NCI-H345 (cell line): ENCODE results near the gene MAST4.

Experiments
- DNase-seq: peaks from one replicate; lab custom pipeline; 2025; lab: John Stamatoyannopoulos, UW

MAST4 gene

DNA sequence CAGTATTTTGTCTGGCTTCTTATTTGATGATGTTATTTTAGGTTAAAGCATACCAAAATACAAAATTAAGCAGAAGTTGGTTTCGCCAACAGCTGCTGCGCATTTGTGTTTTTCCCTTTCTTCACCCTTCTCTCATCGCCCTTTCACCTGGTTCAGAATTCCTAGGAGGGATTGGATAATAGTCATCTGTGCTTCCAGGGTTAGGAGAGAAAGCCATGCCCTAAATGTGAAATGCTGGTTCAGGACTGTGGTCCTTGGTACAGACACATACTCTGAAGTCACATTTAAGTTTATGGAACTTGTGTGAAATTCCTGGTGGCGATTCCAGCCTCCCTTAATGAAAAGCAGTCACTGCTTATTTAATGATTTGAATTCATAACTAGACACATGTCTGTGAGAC is 7.7 kb downstream of the MAST4 start:
- no peak for DNase-seq

DNA sequence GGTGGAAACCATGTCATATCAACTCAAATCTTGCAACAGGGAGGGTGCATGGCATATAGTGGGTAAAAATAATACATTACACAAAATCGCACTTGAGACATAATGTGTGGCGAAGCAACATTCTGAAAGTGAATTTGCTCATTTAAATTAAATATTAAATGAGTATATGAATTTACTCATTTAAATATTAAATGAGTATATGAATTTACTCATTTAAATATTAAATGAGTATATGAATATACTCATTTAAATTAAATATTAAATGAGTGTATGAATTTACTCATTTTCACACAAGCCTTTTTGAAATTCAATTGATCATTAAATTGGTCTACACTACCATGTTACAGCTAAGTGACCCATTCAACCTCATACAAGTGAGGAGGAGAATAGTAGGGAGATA is 10.5 kb downstream of the MAST4 start:
- DNase-seq = no peak

- no peak for DNase-seq
These were observed 12.3 kb downstream of the MAST4 start for GRCh38 chr5:66608501-66608900.

- no peak for DNase-seq
These were observed 13.4 kb downstream of the MAST4 start for GRCh38 chr5:66609615-66610014.

- DNase-seq = no peak
These were observed 16.0 kb downstream of the MAST4 start for GRCh38 chr5:66612226-66612625.

DNA sequence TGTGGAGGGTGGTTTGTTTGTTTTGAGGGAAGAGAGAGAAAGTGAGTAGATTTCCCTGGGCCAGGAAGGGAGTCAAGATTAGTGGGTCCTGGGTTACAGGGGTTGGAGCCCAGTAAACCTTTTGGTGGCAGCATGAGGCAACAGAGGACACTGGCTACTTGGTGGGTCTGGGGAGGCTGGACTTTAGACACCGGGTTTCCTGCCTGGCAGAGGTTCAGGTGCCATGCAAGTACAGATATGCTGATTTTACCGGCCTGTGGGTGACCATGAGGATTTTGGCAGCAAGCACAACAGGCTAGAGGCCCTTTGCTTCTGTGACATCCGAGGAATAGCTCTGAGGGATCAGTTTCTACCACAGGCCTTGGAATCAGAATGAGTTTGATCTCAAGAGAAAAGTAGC is 18.9 kb downstream of the MAST4 start:
- DNase-seq = no peak

- DNase-seq = no peak
These were observed 19.7 kb downstream of the MAST4 start for GRCh38 chr5:66615894-66616293.

DNA sequence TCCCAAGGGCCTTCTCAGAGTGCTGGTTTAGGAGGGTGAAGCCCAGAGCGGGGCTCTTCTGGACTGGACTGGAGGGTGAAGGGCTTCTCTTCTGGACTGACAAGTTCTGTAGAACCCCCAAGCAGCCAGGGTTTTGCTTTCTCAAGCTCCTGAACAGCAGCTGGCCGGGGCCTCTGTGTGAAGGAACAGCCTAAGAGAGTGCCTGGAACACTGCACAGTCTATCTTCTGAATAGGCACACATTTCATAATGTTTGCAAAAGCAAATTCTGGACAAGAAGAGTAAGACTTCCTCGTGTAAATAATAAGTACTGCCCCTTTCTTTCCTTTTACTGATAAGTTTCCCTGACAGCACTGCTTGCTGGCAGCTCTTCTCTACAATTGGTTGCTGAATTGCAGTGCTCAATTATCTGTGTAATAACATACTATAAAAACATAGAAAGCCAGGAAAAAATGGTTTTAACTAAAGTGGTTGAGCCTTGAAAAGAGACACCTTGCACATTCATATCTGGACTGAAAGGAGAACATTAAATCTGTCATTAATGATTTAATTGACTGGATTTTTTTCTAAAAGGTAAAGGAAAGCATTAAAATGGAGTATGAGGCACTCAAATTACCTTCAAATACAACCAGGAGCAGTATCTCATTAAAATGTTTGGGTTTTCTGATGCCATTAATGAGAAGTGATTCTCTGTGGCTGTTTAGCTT is 20.5 kb downstream of the MAST4 start:
- no peak for DNase-seq

GRCh38 chr5:66617226-66617861 is 21.2 kb downstream of the MAST4 start:
- no peak for DNase-seq

DNA sequence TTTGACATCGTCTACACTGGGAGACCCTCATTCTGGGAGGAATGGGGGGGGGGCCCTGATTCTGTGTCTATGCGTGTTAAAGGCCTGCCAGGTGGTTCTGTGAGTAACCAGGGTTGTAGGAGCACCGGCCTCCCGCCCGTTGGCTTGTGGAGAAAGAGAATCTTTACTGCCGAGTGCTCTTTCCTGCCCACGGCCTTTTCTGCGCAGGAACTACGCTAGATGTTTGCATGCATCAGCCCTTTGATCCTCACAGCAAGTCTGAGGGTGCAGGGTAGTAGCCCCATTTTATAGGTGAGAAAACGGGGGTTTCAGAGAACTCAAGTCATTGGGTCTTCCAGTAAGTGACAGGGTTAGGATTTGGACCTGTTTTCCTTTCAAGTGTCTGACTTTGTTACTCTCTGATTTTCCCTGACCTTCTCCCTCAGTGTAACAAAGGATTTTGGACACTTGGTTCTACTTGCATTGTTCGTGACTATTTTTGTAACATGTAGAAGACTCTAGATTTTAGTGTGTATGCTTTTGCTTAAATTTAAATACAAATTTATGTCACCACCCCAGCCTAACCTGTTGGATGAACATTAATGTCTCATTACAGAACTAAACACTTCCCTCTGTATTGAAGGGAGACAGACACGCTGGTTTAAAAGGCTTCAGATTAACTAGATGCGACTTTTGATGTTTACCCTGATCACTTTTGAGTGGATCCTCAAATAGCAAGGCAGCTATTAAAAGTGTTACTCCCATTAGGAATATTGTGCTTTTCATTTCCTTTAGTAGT is 22.0 kb downstream of the MAST4 start:
- no peak for DNase-seq

DNA sequence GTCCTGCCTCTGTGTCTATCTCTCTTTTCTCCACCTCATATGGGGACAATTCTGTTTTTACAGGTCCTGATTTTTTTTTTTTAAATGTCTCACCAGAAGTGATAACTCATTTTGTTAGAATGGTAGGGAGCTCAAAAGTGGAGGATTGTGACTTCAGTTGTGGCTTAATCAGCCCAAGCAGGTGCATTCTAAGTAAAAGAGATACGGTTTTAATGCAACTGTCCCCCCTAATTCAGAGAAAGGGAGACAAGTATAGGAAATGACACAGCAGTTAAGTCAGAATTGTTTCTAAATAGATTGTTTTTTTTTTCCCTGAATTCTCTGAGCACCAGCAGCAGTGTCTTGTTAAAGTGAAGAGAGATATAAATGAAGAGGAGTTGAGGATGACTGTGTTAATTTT is 24.5 kb downstream of the MAST4 start:
- DNase-seq = no peak

DNA sequence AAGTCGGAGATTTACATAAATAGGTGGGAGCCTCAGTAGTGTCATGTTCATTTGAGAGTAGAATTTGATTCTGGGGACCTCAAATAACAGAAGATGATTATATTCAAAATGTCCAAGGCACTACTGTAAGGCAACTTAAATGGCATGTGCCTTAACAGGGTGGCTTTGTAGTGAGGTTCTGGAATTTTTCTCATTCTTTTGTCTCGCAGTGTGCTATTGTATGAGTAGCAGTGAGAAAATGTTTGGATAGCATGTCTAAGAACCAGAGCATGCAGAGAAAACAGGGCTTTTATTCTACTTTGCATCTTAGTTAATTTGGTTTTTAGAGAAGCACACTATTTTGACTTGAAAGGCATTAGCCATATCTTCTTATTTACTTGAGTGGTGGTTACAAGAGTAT is 25.0 kb downstream of the MAST4 start:
- no peak for DNase-seq

DNA sequence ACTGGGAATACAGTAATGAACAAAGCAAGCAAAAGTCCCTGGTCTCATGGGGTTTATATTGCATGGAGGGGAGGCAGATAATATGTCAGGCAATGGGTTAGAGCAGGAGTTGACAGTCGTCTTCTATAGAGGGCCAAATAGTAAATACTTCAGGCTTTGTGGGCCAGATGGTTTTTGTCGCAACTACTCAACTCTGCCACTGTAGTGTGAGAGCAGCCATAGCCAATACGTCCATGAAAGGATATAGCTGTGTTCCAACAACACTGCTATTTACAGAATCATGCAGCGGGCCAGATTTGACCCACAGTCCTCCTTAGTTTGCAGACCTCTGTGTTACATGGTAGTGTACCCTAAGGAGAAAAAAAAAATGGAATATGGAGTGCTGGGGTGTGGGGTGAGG is 25.5 kb downstream of the MAST4 start:
- no peak for DNase-seq

GRCh38 chr5:66628561-66628960 is 32.4 kb downstream of the MAST4 start:
- DNase-seq = no peak

- DNase-seq = no peak
These were observed 33.3 kb downstream of the MAST4 start for GRCh38 chr5:66629446-66629845.

- peak; percentile 64 for DNase-seq
These were observed 37.6 kb downstream of the MAST4 start for GRCh38 chr5:66633754-66634153.

DNA sequence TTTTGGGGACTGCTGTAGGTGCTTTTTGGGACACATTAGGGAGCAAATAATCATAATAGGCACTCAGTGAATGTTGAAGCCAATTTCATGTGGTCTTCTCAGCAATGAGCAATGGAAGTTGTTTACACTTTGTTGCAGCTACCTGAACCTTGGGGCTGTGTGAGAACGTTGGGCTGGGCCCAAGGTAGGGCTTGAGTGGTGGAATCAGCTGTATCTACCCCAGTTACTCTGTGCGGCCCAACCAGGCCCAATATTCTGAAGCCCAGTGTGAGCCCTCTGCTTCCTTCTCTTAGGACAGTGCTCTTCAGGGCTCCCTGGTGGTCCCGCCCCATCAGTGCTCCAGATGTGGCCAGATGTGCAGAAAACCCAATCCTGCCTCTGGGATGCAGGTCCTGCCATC is 38.4 kb downstream of the MAST4 start:
- DNase-seq = no peak

DNA sequence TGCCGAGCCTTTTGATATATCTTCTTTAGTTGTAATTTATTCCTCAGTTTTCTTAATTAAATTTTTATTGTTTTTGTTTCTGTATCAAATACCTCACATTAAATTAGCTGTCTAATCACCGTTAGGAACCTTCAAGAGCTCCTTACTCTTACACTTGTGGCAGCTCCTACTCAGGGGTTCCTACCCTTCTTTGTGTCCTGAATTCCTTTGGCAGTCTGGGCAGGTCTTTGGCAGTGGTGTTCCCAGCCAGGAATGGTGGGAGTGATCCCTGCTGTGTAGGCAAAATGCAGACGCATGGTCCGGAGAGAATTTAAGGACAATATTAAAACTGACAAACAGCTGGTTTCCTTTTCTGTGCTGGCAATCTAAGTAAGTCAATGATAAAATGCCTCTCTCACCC is 41.8 kb downstream of the MAST4 start:
- DNase-seq = no peak

DNA sequence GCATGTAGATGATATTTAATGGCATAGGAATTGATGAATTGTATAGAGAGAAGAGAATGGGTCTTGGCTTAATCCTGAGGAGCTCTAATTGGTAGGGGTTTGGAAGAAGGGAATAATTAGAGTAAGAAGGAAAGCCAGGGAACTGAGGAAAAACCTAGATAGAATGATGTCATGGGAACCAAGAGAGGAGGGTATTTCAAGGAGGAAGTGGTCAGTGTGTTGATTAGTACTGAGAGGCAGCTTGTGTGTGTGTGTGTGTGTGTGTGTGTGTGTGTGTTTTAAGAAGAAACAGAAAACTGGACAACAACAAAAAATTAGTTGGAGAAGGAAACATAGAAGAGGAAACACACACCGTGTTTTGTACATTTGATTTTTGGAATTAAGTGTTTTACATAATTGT is 42.8 kb downstream of the MAST4 start:
- no peak for DNase-seq

DNA sequence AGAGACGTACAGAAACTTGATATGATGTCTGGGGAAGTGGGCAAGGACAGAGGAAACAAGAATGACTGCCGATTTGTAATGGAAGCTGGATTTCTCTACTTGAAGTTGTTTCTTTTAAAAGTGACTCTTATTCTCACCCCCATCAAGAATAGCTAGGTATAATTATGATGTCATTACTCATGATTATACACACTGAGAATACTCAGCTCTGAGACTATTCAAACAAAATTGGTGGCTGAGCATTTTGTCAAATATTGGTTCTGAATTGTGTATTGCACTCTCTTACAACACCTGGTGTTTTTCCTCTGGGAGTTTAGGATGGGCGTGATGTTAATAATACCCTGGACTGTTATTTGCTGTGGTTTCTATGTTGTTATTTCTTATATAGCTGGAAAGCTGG is 46.3 kb downstream of the MAST4 start:
- DNase-seq = peak; percentile 61

DNA sequence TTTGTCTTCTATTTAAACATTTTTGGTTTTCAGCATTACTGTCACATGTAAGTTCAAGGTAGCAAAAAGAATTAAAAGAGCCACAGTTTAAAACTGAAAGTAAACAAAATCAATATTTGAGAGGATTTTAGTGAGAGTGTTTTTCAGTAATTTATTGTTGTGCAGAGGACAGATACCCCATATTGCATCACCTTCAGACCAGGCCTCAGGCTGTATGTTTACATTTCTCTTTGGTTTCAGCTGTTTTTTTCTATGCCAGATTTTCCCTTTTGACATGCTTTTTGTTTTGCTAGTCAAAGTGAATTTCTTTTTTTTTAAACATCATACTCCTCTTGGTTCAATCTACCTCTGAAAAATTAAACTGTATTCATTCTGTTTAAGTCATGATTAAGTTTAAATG is 47.2 kb downstream of the MAST4 start:
- peak; percentile 3 for DNase-seq

DNA sequence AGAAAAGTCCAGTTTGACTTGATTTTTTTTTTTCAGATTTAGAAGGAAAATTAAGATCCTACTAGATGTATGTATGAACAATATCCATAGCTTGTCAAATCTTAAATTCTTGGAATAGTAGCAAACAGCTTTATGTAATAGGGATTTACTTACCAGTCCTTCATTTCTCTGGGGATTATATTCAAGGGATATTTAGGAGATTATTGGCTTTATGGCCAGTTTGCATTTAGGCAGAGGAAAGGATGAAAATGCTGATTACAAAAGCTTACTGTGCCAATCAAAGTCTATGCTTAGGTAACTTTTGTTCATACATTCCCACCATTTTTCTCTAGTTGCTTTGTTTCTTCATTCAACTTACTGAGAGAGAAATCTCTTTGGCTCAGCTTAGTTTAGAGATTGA is 47.9 kb downstream of the MAST4 start:
- DNase-seq = no peak

DNA sequence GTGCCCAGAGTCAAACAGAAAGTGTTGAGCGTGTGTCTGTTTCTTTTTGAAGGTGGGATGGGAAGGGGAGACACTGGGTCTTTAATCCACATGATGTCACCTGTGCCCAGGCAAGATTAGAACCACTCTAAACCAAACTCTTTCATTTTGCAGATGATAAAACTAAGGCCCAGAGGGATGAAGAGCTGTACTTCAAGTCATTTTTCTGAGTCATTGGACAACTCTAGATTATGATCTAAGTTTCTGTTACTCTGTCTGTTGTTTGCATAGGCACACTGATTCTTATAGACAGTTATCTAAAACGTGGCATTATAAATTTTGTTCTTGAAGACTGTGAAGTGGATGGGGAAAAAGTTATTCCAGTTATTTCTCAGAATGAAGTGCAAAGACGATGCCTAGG is 48.8 kb downstream of the MAST4 start:
- DNase-seq = no peak
